Thymus (tissue), 14 donors: ENCODE measurements around the gene HSP90B1. TPM values are rescaled to one million over a fixed set of nuclear protein-coding genes. Genes with fewer than 3 reads are reported as not detected.

Experiments
- DNase-seq, 9 donors: peaks; one replicate each; pipeline ENCODE4 v3.0.0-alpha.2; 2013; ENCODE audit warnings: low spot score in 9 of 9, low read depth in 6 of 9, missing footprints in 1 of 9
- H3K27ac ChIP-seq, 2 donors: one replicate each; pipeline ENCODE4 v1.5.1; 2013; ENCODE audit warnings: control low read depth in 1 of 2, low read depth in 1 of 2, low read length in 1 of 2, mild to moderate bottlenecking in 1 of 2, moderate library complexity in 1 of 2
- H3K27me3 ChIP-seq, 2 donors: one replicate each; pipeline ENCODE4 v1.5.1; 2013; ENCODE audit warnings: low read length in 1 of 2; ENCODE audit not compliant: control insufficient read depth in 2 of 2, insufficient read depth in 1 of 2
- H3K36me3 ChIP-seq, 2 donors: one replicate each; pipeline ENCODE4 v1.5.1; 2013; ENCODE audit warnings: low read length in 1 of 2, mild to moderate bottlenecking in 1 of 2, moderate library complexity in 1 of 2; ENCODE audit not compliant: control insufficient read depth in 2 of 2, insufficient read depth in 2 of 2
- H3K4me1 ChIP-seq, 2 donors: one replicate each; pipeline ENCODE4 v1.5.1; 2013; ENCODE audit warnings: low read length in 2 of 2; ENCODE audit not compliant: control insufficient read depth in 2 of 2, insufficient read depth in 2 of 2
- H3K4me3 ChIP-seq, 2 donors: one replicate each; pipeline ENCODE4 v1.5.1; 2013; ENCODE audit warnings: low read length in 2 of 2, control low read depth in 1 of 2, mild to moderate bottlenecking in 1 of 2
- H3K9me3 ChIP-seq, 2 donors: one replicate each; pipeline ENCODE4 v1.5.1; 2013; ENCODE audit warnings: low read length in 1 of 2, mild to moderate bottlenecking in 1 of 2; ENCODE audit not compliant: control insufficient read depth in 2 of 2, insufficient read depth in 1 of 2
- WGBS: extraction: QIAGEN DNeasy Blood & Tissue Kit; methylation state at CpG from one replicate; pipeline ENCODE4 v1.1.7; 2013; 5-methylcytosine and 5-hydroxymethylcytosine counted together
- long read RNA-seq, 10 donors: transcript quantifications; one replicate each; lab custom pipeline, GENCODE V29; 2026
- polyA plus RNA-seq: library from polyadenylated mRNA; stranded (reverse); fragments of 200-250 nt; gene quantifications from one replicate; pipeline ENCODE4 v1.2.3, GENCODE V29; 2013
- total RNA-seq: library from RNA; stranded (reverse); fragments of 120-200 nt; gene quantifications from one replicate; pipeline ENCODE4 v1.2.4, GENCODE V29; 2013
- donor health status: healthy.

Gene HSP90B1
- total RNA-seq (467 TPM), polyA plus RNA-seq (309 TPM)
- long read RNA-seq, donor 1, transcript HSP90B1-201 (18 exons, 2,858 nt): major isoform, 8 of 15 reads
- long read RNA-seq, donor 1, partial matches to known transcripts: 7 of 15 reads
- long read RNA-seq, donor 1, other reads (novel, unspliced or antisense): 0 of 15 reads
- long read RNA-seq, donor 2: 0 reads
- long read RNA-seq, donor 3, transcript HSP90B1-201 (18 exons, 2,858 nt): major isoform, 21 of 298 reads
- long read RNA-seq, donor 3, transcript HSP90B1-204 (2 exons, 839 nt): minor isoform, 5 of 298 reads
- long read RNA-seq, donor 3, partial matches to known transcripts: 249 of 298 reads
- long read RNA-seq, donor 3, other reads (novel, unspliced or antisense): 19 of 298 reads
- long read RNA-seq, donor 4, transcript HSP90B1-201 (18 exons, 2,858 nt): major isoform, 14 of 143 reads
- long read RNA-seq, donor 4, transcript HSP90B1-204 (2 exons, 839 nt): minor isoform, 5 of 143 reads
- long read RNA-seq, donor 4, partial matches to known transcripts: 123 of 143 reads
- long read RNA-seq, donor 4, other reads (novel, unspliced or antisense): 0 of 143 reads
- long read RNA-seq, donor 5, transcript HSP90B1-204 (2 exons, 839 nt): minor isoform, 7 of 565 reads
- long read RNA-seq, donor 5, transcript HSP90B1-201 (18 exons, 2,858 nt): major isoform, 34 of 565 reads
- long read RNA-seq, donor 5, partial matches to known transcripts: 445 of 565 reads
- long read RNA-seq, donor 5, other reads (novel, unspliced or antisense): 75 of 565 reads
- long read RNA-seq, donor 6, transcript HSP90B1-201 (18 exons, 2,858 nt): major isoform, 39 of 125 reads
- long read RNA-seq, donor 6, partial matches to known transcripts: 77 of 125 reads
- long read RNA-seq, donor 6, other reads (novel, unspliced or antisense): 7 of 125 reads
- long read RNA-seq, donor 7, transcript HSP90B1-201 (18 exons, 2,858 nt): major isoform, 40 of 214 reads
- long read RNA-seq, donor 7, partial matches to known transcripts: 160 of 214 reads
- long read RNA-seq, donor 7, other reads (novel, unspliced or antisense): 7 of 214 reads
- long read RNA-seq, donor 8, transcript HSP90B1-201 (18 exons, 2,858 nt): major isoform, 20 of 64 reads
- long read RNA-seq, donor 8, partial matches to known transcripts: 44 of 64 reads
- long read RNA-seq, donor 8, other reads (novel, unspliced or antisense): 0 of 64 reads
- long read RNA-seq, donor 9, transcript HSP90B1-201 (18 exons, 2,858 nt): major isoform, 20 of 126 reads
- long read RNA-seq, donor 9, partial matches to known transcripts: 95 of 126 reads
- long read RNA-seq, donor 9, other reads (novel, unspliced or antisense): 5 of 126 reads
- long read RNA-seq, donor 10, transcript HSP90B1-201 (18 exons, 2,858 nt): major isoform, 17 of 137 reads
- long read RNA-seq, donor 10, partial matches to known transcripts: 116 of 137 reads
- long read RNA-seq, donor 10, other reads (novel, unspliced or antisense): 0 of 137 reads

DNA sequence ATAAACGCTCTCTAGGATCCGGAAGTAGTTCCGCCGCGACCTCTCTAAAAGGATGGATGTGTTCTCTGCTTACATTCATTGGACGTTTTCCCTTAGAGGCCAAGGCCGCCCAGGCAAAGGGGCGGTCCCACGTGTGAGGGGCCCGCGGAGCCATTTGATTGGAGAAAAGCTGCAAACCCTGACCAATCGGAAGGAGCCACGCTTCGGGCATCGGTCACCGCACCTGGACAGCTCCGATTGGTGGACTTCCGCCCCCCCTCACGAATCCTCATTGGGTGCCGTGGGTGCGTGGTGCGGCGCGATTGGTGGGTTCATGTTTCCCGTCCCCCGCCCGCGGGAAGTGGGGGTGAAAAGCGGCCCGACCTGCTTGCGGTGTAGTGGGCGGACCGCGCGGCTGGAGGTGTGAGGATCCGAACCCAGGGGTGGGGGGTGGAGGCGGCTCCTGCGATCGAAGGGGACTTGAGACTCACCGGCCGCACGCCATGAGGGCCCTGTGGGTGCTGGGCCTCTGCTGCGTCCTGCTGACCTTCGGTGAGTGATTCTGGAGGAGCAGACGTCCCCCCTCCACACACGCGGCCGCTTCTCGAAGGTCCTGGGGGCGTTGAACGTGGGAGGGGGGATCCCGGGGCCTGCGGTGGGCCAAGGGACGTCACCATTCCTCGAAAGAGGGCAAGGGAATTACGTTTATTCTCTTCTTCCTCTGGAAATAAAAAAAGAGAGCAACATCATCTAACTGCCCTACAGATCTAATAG is at the start of gene HSP90B1:
Gene HSP90B1, plus strand, starts transcription at position 377 of the 753 bp plus-strand sequence. Its CDS starts 106 bp downstream, at position 483.
- Histone ChIP-seq H3K27ac (peak within 1 kb of the TSS; percentile 99 to 100), H3K36me3 (peaks cover 18 to 32% of the 10 kb centered on the region in 2 donors), H3K9me3 (peaks cover 0 to 3% of the 10 kb centered on the region in 2 donors), H3K27me3 (no peaks in the 10 kb centered on the region), H3K4me1 (peaks cover 23 to 42% of the 10 kb centered on the region in 2 donors), H3K4me3 (peak within 1 kb of the TSS; percentile 85 to 95)
- under 1% methylated on average over 56 of the region's 56 CpGs for WGBS
- DNase-seq: peak; percentile 96 to 100 (median 99)

- no peak overlapping the region for H3K4me3 ChIP-seq
- H3K9me3 ChIP-seq: no peaks in the 10 kb centered on the region
- H3K36me3 ChIP-seq: no peaks in the 10 kb centered on the region
- 80% methylated on average over 2 of the region's 2 CpGs for WGBS
- DNase-seq: no peak
- H3K4me1 ChIP-seq: peaks cover 11 to 31% of the 10 kb centered on the region in 2 donors
- no peaks in the 10 kb centered on the region for H3K27me3 ChIP-seq
- no peak overlapping the region for H3K27ac ChIP-seq
Measured at GRCh38 chr12:103881261-103881660, 48.9 kb upstream of the HSP90B1 start.

DNA sequence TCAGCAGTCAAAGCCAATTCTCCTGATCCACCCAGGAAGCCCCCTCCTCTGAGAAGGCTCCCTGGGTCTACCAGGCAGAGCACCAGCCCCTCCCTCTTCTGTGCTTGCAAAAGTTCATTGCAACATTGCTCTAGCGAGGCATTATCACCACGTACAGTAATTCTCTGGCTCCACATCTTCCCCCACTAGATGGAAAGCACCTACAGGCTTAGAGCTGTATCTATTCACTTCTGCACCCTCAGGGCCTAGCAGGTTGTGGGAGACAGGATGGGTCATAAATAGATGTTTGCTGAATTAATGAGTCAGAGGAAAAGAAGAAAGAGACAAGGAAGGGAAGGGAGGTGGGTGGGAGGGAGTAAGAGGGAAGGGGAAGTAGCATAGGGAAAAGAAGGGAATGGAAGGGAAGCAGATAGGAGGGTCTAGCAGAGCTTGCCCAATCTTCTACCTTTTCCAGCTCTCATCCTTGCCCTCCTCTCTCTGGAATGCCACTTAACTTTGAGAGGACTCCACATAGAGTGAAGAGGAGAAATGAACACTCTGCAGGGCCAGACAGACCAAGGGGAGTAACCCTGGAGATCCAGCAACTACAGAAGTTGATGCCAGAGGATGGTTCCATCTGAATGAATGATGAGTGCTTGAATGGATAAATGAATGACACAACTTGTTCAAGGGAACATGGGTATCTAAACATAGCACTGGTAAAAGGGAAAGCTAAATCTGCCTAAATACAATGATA is 47.2 kb upstream of the HSP90B1 start:
- H3K4me3 ChIP-seq: no peak overlapping the region
- no peaks in the 10 kb centered on the region for H3K27me3 ChIP-seq
- WGBS: 85% methylated on average over 2 of the region's 2 CpGs
- no peak for DNase-seq
- peaks cover 10 to 44% of the 10 kb centered on the region in 2 donors for H3K4me1 ChIP-seq
- no peaks in the 10 kb centered on the region for H3K9me3 ChIP-seq
- no peak overlapping the region for H3K27ac ChIP-seq
- H3K36me3 ChIP-seq: no peaks in the 10 kb centered on the region

DNA sequence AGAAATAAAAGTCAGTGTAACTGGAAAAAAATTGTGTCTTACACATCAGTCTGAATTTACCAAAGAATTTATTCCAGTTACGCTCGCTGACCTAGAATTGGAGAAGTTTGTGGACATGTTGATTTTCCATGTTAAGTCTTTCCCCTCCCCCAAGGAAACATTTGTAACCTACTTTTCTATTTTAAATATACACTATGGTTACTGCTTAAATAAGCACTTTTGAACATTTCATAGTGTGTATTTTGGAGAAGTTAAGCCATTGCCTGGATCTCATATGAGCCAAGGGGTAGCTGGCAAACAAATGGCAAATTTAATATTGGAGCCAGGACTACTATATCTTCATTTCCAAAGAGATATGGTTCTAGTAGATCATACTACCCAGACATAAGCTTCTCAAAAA is 46.3 kb upstream of the HSP90B1 start:
- DNase-seq: no peak
- no peaks in the 10 kb centered on the region for H3K27me3 ChIP-seq
- no peaks in the 10 kb centered on the region for H3K9me3 ChIP-seq
- 99% methylated on average over 2 of the region's 2 CpGs for WGBS
- no peaks in the 10 kb centered on the region for H3K36me3 ChIP-seq
- H3K4me1 ChIP-seq: peaks cover 8 to 41% of the 10 kb centered on the region in 2 donors
- H3K4me3 ChIP-seq: no peak overlapping the region
- no peak overlapping the region for H3K27ac ChIP-seq

DNA sequence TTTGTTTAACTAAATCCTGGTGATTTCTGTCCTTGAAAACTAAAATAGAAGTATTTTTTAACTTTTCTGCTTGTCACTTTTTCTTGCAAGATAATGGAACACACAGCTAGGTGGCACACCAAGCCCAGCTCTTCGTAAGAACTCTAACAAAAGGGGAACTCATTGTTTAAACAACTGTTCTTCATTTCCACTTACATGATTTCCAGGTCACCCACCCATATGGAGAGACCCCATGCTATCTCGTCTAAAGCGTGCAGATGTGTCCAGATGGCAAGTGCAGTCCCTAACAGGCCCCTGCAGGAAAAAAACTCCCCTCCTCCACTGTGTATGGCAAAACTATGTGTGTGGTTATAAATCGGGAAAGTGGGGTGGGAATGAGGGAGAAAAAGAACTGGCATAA is 45.9 kb upstream of the HSP90B1 start:
- no peak overlapping the region for H3K4me3 ChIP-seq
- DNase-seq: peak in 8 of 9 donors; percentile 43 to 84 (median 58)
- no peaks in the 10 kb centered on the region for H3K27me3 ChIP-seq
- H3K9me3 ChIP-seq: no peaks in the 10 kb centered on the region
- no peak overlapping the region for H3K27ac ChIP-seq
- peaks cover 8 to 43% of the 10 kb centered on the region in 2 donors for H3K4me1 ChIP-seq
- 26% methylated on average over 4 of the region's 4 CpGs for WGBS
- H3K36me3 ChIP-seq: no peaks in the 10 kb centered on the region

GRCh38 chr12:103886195-103886797 is 43.9 kb upstream of the HSP90B1 start:
- H3K4me1 ChIP-seq: peaks cover 11 to 50% of the 10 kb centered on the region in 2 donors
- WGBS: 72% methylated on average over 4 of the region's 4 CpGs
- no peak overlapping the region for H3K4me3 ChIP-seq
- H3K27me3 ChIP-seq: no peaks in the 10 kb centered on the region
- H3K36me3 ChIP-seq: no peaks in the 10 kb centered on the region
- no peak for DNase-seq
- H3K9me3 ChIP-seq: no peaks in the 10 kb centered on the region
- H3K27ac ChIP-seq: peak overlapping the region in 1 of 2 donors; percentile 24

DNA sequence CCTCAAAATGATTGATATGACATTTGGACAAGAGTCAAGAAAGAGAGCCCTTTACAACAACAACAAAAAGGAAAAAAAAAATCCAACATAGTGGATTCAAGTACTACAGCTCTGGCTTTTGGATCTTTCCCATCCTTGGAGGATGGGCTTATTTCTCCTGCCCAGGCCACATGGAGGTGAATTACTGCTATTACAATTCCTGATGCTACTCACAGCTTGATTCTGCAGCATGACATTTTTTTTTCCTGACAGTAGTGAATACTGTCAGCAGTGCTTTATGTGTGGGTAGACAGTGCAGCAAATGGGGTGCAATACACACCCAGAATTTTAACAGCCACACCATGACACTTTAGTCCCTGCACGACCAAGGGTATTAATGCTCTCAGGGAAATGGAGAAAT is 42.5 kb upstream of the HSP90B1 start:
- Histone ChIP-seq H3K27me3 (no peaks in the 10 kb centered on the region), H3K36me3 (no peaks in the 10 kb centered on the region), H3K4me3 (no peak overlapping the region), H3K4me1 (peaks cover 11 to 48% of the 10 kb centered on the region in 2 donors), H3K9me3 (no peaks in the 10 kb centered on the region), H3K27ac (peak overlapping the region in 1 of 2 donors; percentile 2)
- no peak for DNase-seq
- 96% methylated on average over 1 of the region's 1 CpG for WGBS
